HL-60 (cell line): Measurements from ENCODE around the gene ATP8A1.

ENCODE experiments used
- CTCF ChIP-seq: IDR thresholded peaks from one replicate; pipeline ENCODE4 v1.5.1; 2011; ENCODE audit warnings: low read length, control low read depth, inconsistent platforms; ENCODE audit not compliant: insufficient read depth
- GABPA ChIP-seq: IDR thresholded peaks from 2 replicates; pipeline ENCODE4 v1.6.1; 2012; ENCODE audit warnings: low read depth
- POLR2AphosphoS5 ChIP-seq: IDR thresholded peaks from 2 replicates; pipeline ENCODE4 v1.6.1; 2012; ENCODE audit warnings: low read depth
- REST ChIP-seq: IDR thresholded peaks from 2 replicates; pipeline ENCODE4 v1.6.1; 2012; ENCODE audit warnings: low read depth; ENCODE audit not compliant: insufficient replicate concordance

GRCh38 chr4:42442601-42443000 lies 214.3 kb downstream of the ATP8A1 start:
- TF ChIP-seq CTCF (no peak), POLR2AphosphoS5 (no peak), GABPA (no peak), REST (no peak)
